ENCODE data around the gene HMMR.
"Not testable (repeated sequence)": the region's sequence is repeated elsewhere in the genome, so short reads cannot be mapped to it uniquely, and the experiment has no call there.

Gene HMMR, protein sequence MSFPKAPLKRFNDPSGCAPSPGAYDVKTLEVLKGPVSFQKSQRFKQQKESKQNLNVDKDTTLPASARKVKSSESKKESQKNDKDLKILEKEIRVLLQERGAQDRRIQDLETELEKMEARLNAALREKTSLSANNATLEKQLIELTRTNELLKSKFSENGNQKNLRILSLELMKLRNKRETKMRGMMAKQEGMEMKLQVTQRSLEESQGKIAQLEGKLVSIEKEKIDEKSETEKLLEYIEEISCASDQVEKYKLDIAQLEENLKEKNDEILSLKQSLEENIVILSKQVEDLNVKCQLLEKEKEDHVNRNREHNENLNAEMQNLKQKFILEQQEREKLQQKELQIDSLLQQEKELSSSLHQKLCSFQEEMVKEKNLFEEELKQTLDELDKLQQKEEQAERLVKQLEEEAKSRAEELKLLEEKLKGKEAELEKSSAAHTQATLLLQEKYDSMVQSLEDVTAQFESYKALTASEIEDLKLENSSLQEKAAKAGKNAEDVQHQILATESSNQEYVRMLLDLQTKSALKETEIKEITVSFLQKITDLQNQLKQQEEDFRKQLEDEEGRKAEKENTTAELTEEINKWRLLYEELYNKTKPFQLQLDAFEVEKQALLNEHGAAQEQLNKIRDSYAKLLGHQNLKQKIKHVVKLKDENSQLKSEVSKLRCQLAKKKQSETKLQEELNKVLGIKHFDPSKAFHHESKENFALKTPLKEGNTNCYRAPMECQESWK

DNA sequence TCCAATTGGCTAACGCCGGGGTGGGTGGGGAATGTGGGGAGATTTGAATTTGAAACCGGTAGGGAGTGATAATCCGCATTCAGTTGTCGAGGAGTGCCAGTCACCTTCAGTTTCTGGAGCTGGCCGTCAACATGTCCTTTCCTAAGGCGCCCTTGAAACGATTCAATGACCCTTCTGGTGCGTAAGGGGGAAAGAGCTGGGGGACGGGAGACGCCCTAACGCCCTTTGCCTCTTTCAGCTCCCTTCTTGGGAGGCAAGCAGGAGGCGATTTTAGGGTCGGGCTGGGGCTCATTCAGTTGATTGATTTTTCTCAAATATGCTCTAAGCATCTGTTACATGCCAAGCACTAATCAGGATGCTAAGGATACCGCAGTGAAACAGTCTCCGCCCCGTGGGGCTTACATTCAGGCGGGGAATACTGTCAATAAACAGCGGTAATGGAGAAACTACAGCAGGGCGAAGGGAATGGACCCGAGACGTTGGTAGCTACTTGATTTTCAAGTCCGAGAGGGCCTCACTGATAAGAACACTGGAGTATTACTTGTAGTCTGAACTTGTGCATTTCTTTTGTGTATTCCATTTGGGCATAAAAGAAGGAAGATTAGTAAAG, at the start of gene HMMR:
TSS of gene HMMR (plus strand) at position 71 of the 610 bp plus-strand sequence. CDS start at position 132, 61 bp downstream.
- DNase-seq (ENCODE audit: low spot score) = peak; percentile 38

DNA sequence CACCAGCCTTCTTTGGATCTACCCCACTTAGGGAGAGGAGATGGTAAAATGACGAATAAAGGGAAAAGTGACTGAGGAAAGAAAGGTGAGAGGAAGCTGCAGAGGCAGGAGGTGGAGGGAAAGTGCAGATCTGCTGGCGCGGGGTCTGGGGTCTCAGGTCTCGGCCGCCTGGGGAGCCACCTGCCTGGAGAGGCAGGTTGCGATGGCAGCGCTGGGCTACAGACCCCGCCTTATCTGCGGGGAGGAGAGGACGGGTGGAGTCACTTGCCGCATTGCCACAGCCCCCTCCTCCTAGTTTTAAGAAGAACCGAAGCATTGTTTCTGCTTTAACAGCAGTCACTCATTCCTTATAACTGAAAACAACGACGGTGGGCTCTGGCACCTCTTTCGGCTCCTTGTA, 44.8 kb upstream of the HMMR start:
- not testable (repeated sequence) for DNase-seq (ENCODE audit: low spot score)

DNA sequence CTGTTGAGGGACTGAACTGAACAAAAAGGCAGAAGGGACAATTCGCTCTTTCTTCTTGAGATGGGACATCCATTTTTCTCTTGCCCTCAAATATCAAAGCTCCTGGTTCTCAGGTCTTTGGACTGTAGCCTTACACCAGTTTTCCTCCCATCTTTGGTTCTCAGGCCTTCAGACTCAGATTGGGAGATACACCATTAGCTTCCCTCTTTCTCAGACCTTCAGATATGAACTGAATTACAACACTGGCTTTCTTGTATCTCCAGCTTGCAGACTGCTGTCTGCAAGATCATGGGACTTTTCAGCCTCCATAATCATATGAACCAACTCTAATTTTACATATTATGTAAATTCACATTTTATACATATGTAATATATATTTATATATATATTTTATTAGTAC, 35.6 kb upstream of the HMMR start:
- DNase-seq (ENCODE audit: low spot score) = no peak

DNA sequence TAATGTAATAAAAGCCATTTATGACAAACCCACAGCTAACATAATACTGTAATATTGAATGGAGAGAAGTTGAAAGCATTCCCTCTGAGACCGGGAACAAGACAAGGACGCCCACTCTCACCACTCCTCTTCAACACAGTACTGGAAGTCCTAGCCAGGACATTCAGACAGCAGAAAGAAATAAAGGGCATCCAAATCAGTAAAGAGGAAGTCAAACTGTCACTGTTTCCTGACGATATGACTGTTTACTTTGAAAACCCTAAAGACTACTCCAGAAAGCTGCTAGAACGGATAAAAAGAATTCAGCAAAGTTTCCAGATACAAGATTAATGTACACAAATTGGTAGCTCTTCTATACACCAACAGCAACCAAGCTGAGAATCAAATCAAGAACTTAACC, 34.3 kb upstream of the HMMR start:
- not testable (repeated sequence) for DNase-seq (ENCODE audit: low spot score)

DNA sequence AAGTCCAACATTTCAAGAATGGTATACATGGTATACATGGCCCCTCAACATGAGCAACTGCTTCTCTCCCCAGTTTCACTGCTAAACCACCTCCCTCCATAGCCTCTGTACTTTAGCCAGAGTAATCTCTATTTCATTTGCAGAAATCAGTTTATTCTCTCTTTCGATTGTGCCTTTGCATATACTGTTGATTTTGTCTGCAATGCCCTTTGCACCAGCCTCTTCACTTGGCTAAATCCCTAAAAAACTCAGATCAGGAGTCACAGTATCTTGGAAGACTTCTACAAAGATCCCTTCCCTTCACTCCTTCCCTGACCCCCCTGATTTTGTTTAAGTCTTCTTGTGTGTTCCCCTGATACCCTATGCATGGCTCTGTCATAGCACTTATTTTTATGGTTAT, 27.9 kb upstream of the HMMR start:
- DNase-seq (ENCODE audit: low spot score) = no peak

DNA sequence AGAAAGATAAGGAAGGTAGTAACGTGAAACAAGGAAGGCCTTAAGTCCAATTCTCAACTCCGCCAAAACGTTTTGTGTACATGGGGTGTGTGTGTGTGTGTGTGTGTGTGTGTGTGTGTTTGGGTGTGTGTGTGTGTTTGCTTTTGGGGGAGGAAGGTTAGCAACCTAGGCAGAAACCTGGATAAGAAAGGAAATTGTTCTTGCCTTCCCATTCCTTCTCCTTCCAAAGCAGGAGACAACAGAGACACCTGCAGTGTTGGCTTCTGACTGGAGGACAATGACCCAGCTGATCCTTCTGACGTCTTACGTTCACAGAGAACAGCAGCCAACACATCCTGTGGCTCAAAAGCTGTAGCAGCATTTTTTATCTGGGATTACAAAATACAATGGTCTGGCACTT, 27.2 kb upstream of the HMMR start:
- DNase-seq (ENCODE audit: low spot score) = no peak

DNA sequence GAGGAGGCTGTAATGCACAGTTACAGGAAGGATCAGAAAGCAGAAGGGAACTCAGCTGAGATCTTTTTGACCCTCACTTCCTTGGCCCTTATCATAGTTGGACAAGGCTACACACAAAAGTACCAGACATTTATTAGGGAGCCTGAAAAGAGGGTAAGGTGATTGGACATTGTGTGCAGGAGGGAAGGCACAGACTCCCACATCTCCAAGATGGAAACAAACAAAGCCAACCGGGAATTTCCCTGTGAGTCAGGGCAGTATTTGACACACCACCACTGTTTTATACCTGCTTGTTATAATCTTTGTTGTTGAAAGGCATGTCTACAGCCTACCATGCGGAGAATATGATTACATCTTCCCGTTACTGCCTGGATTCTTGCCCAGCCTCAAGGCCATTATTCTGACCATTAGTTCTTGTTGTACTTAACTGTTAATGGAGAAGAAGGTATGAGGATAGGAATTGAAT, 26.0 kb upstream of the HMMR start:
- DNase-seq (ENCODE audit: low spot score) = no peak

DNA sequence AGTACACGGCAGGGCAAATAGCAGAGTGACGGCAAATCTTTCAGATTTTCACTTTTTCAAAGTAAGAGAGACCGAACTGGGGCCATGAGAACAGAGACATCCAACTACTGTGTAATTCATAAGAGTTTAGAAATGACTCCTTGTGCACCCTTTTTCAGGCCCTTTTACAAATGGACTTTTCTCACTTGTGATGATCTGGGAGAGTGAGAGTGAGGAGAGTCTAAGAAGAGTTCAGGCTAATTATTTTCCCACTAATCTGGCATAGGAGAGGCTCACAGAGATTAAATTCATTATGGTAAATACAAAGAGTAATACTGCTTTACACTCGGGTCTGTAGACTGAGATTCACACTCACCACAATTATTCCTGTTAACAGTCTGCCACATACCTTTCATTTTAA, 23.9 kb upstream of the HMMR start:
- DNase-seq (ENCODE audit: low spot score) = no peak

DNA sequence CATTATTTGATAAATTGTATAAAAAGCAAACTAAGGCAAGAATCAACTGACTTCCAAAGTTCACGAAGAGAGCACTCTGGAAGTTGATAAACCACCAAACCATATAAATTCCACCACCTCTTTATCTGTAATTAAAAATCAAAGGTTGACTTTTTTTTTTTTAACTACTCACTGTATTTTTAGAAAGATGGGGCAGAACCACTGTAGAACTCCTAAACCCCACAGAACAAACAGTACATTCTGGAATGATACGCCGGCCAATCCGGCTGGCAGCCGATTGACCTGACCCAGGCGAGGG, 23.5 kb upstream of the HMMR start:
- no peak for DNase-seq (ENCODE audit: low spot score)

DNA sequence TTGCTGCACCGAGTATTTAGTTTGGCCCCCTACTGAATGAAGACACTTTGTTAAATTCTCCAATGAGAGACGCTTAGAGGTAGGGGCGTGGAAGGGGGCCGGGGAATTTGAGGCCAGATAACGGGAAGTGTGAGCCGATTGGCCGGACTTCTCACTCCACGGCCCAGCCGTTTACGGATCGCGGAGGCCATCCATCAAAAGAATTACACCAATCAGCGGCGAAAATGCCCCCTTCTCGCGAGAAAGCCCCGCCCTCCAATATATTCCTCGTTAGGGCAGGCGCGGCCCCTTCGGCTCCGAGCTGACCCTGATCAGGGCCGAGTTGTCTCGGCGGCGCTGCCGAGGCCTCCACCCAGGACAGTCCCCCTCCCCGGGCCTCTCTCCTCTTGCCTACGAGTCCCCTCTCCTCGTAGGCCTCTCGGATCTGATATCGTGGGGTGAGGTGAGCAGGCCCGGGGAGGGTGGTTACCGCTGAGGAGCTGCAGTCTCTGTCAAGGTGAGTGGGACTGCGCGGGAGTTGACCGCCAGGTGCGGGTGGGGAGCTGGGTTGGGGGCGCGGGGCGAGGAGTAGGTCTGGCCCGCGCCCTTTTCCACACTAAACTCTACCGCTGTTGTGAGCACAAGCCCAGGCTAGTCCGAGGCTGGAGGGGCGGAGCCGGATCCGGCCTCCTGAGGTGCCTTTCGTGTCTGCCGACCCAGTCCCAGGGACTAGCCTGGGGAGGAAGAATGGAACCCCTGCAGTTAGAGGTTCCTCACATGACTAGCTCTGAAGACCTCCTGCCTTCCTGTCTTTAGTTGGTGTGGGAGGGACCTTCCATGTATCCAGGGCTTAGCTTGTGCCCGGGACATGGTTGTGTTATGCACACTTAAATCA, 22.9 kb upstream of the HMMR start, which contains the start of gene CCNG1:
TSS of gene CCNG1 (plus strand) at position 287 of the 874 bp plus-strand sequence. CDS start 1,662 bp downstream, outside the sequence.
- peak; percentile 94 for DNase-seq (ENCODE audit: low spot score)

DNA sequence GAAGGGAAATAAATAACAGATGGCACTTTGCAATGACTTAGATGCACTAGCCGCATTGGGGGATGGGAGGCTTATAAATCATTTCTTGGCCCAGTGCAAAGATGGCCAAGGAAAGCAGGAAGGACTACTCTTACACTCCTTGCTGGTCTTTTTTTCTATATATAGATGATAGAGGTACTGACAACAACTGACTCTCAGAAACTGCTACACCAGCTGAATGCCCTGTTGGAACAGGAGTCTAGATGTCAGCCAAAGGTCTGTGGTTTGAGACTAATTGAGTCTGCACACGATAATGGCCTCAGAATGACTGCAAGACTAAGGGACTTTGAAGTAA, 21.4 kb upstream of the HMMR start:
- DNase-seq (ENCODE audit: low spot score) = no peak

DNA sequence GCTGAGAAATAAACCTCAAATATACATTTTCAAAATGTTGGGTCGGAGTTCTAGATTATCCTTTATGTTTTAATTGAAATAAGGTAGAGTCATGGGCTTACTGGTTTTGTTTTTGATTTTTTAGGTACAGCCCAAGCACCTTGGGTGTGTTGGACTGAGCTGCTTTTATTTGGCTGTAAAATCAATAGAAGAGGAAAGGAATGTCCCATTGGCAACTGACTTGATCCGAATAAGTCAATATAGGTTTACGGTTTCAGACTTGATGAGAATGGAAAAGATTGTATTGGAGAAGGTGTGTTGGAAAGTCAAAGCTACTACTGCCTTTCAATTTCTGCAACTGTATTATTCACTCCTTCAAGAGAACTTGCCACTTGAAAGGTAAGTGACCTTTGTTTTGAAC, 19.5 kb upstream of the HMMR start:
- DNase-seq (ENCODE audit: low spot score) = no peak

DNA sequence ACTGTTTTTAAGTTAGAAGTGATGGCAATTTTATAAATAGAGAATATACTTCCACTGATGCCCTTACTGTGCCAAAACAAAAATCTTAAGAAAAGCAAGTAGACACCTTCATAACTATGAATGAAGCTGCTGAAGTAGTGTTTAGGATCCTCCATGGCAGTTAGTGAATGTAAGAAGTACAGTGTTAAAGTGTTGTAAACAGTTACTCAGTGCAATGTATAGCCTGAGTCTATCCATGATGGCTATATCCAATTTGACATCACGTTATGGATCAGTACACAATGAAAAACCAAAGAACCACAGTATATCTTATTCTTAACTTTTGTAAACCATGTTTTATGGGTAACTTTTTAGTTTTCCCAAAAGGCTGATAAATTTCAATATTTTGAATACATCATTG, 15.9 kb upstream of the HMMR start:
- DNase-seq (ENCODE audit: low spot score) = no peak

DNA sequence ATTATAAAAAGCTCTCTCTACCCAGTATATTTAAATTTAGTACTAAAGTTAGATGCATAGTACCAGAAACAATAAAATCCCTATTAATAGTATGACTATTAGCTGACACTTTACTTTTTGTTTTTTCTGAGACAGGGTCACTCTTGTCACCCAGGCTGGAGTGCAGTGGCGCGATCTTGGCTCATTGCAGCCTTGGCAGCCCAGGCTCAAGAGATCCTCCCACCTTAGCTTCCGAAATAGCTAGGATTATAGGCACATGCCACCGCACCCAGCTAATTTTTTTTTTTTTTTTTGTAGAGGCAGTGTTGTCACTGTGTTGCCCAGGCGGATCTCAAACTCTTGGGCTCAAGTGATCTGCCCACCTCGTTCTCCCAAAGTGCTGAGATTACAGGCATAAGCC, 15.1 kb upstream of the HMMR start:
- DNase-seq (ENCODE audit: low spot score) = no peak

DNA sequence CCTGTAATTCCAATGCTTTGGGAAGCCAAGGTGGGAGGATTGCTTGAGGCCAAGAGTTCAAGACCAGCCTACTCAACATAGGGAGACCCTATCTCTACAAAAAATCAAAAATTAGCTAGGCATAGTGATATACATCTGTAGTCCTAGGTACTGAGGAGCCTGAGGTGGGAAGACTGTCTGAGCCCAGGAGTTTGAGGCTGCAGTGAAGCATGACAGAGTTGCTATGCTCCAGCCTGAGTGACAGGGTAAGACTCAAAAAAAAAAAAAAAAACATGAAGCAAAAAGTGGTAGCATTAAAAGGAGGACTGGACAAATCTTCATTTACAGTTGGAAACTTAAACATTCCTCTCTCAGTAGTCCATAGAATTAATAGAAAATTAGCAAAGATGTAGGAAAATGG, 13.2 kb upstream of the HMMR start:
- DNase-seq (ENCODE audit: low spot score) = no peak

DNA sequence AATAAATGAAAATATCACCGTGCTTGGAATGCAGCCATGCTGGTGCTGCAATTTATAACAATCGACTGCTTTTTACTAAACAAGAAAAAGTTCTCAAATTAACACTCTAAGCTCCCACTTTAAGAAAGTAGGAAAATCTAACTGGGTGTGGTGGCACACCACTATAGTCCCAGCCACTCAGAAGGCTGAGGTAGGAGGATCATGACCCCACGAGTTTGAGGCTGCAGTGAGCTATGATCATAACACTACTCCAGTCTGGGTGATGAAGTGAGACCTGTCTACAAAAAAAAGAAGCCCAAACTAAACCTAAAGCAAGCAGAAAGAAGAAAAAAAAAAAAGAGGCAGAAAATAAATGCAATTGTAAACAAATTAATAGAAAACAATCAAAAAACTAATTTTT, 12.6 kb upstream of the HMMR start:
- no peak for DNase-seq (ENCODE audit: low spot score)

DNA sequence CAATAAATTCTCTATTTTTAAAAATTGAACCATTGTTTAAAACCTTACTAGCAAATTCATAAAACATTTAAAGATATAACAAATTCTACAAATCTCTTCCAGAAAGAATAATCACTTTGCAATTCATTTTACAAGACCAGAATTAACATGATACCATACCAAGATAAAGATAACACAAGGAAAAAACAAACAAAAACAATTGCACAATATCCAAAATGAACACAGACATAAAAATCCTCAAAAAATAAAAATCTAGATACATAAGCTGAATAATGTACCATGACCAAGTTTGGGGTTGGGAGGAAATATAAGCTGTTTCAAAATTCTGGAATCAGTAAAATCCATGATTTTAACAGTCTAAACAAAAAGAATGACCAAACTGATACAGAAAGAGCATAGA, 11.9 kb upstream of the HMMR start:
- no peak for DNase-seq (ENCODE audit: low spot score)

DNA sequence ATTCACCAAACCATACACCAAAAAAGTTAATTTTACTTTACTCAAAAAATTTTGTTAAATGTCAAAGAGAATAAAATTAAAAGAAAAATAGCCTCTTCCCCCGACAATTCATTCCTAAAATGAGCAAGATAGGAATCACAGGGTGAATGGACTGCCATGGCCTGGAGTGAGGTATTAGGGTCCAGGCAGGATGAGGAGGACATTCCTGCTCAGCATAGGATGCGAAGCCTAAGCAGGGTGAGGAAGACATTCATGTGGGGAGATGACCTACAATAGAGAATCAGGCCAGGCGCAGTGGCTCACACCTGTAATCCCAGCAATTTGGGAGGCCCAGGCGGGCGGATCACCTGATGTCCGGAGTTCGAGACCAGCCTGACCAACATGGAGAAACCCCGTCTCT, 8.9 kb upstream of the HMMR start:
- DNase-seq (ENCODE audit: low spot score) = no peak

DNA sequence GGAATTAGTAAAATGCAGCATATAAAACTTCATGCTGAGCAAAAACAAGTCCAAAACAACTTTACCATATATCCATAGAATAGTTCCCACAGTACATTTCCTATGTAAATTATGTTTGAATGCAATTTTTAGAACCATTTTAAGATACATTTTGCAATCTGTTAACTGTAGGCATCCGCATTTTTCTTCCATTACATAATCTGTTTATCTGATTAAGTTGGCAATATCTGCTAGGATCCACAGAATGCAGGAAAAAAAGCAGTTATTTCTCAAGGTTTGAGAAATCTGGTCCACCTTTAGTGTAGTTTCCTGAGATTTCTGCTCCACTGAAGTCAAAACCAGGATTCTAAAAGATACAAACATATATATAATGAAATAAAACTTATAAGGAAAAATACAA, 6.7 kb upstream of the HMMR start:
- no peak for DNase-seq (ENCODE audit: low spot score)

DNA sequence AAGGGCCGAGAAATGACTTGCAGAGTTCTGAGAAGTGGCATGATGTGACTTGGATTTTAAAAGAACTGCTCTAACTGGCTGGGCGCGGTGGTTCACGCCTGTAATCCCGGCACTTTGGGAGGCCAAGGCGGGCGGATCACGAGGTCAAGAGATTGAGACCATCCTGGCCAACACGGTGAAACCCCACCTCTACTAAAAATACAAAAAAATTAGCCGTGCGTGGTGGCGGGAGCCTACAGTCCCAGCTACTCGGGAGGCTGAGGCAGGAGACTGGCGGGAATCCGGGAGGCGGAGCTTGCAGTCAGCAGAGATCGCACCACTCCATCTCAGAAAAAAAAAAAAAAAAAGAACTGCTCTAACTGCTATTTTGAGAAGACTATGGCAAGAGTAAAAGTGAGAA, 5.0 kb upstream of the HMMR start:
- DNase-seq (ENCODE audit: low spot score) = not testable (repeated sequence)

DNA sequence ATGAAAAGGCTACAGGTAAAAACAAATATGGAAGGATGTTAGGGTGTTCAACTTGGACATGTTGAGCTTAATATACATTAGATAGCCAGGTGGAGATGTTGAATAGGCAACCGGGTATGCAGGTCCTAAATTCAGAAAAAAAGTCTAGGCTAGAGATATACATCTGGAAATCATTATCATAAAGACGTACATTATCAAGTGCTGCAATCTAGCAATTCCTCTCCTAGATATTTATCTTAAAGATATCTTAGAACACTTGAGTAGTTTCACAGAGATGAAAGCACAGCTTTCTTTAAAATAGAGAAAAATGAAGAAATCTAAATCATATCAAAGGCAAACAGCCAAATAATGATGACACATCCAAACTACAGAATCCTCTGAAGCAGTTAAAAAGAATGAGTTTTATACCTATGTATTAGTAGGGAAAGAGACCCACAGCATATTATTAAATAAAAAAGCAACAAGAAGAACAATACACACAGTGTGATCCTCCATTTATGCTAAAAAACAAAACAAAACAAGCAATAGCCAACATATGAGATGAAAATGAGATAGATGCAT, 4.3 kb upstream of the HMMR start:
- no peak for DNase-seq (ENCODE audit: low spot score)

DNA sequence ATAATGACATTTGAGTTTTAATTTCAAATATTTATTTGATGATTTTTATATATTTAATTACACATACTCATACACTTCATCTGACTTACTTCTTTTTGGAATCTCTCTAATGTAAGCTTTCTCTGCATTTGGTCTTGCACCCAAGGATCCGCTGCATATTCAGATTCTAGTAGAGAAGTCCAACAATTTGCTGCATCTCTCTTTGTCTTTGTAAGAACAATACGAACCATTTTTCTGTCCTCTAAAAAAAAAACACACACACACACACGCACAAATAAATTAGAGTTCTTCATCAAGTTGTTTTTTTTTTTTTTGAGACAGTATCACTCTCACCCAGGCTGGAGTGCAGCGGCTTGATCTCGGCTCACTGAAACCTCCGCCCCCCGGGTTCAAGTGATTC, 3.6 kb upstream of the HMMR start:
- no peak for DNase-seq (ENCODE audit: low spot score)

Data from D341Med (cell line).